Inflammatory macrophage treated with lipopolysaccharide for 1 hour (primary cell): ENCODE data around the gene DCDC1.
A peak's percentile ranks its signal among the peaks of the same experiment; 100 is the strongest.

Source experiments
- DNase-seq, 2 donors: peaks; one replicate each; pipeline ENCODE4 v3.0.0-alpha.2; 2020 to 2022

The DCDC1 gene

GRCh38 chr11:31199378-31199777, 170.2 kb downstream of the DCDC1 start:
- DNase-seq: no peak

GRCh38 chr11:31173926-31174680, 195.4 kb downstream of the DCDC1 start:
- no peak for DNase-seq

- no peak for DNase-seq
Observed at GRCh38 chr11:31160504-31161422, 208.8 kb downstream of the DCDC1 start.

DNA sequence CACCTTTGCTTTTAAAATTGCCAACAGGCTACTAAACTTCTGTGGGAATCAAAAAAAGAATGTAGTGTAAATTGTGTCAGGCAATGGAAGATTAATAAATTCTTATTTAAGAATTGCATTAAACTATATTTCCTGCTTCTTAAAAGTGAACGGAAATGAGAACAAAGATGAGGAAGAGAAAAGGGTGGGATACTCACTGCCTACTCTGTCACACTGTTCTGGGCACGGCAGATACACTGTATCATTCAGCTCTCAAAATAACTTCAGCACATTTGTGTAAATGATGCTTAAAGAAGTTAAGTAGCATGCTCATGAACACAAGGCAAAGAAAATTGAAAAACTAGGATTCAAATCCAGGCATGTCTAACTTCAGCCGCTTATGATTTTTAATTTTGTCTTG, 218.7 kb downstream of the DCDC1 start:
- no peak for DNase-seq

GRCh38 chr11:31150011-31150410, 219.5 kb downstream of the DCDC1 start:
- no peak for DNase-seq

- DNase-seq: no peak
Observed at GRCh38 chr11:31141789-31142188, 227.8 kb downstream of the DCDC1 start.

- DNase-seq: no peak
Observed at GRCh38 chr11:31139479-31139878, 230.1 kb downstream of the DCDC1 start.

DNA sequence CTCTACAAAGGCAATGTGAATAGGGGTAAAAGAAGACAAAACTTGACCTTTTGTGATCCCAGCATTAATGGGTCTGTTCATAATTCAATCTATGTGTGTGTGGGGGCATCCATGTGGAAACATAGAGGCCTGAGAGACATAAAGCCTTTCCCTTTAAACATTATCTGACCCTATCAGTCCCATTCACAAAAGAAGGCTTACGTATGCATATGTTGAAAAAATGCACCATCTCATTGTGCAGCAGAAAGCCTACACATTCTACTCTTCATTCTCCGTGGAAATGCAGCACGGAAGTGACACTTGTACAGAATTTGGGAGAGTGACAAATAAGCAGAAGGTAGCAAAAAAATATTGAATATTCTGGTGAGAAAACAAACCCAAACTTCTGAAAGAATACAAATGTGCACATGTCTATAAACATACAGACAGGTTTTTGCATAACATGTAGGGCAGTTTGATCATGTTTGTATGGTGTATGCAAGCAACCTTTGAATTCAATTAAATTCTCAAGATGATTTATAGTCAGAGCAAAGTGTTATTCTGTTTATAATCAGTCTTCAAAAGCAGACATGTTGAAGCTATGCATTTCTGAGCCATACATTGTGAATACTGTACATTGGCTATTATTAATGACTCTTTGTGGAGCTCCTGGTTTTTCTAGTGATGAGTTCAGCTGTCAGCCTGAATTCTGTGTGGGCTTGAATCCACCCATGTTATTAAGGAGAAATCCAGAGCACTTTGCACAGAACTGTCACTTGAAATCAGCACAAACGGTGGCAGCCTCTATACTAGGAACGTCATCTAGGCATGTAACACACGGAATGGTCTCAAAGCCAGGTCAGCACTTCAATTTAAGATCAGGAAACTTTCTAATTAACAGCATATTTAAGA, 236.8 kb downstream of the DCDC1 start:
- no peak for DNase-seq

DNA sequence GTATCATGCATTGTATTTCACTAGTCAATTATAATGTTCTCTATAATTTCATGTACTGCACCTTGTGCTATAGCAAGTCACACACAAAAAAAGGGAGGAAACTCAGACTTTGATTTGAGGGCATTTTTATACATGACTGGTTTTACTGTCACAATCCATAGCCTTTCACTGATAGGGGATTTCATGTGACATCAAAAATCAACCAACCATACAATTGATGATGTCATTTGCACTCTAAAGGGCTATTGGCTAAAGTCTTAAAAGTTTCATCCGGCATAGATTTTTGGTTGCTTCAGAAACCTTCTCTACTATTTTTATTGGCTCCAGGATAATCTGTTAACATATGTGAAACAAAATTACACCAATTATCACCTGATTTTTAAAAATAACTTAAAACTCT, 237.8 kb downstream of the DCDC1 start:
- no peak for DNase-seq

GRCh38 chr11:31127290-31127689, 242.2 kb downstream of the DCDC1 start:
- DNase-seq: no peak

DNA sequence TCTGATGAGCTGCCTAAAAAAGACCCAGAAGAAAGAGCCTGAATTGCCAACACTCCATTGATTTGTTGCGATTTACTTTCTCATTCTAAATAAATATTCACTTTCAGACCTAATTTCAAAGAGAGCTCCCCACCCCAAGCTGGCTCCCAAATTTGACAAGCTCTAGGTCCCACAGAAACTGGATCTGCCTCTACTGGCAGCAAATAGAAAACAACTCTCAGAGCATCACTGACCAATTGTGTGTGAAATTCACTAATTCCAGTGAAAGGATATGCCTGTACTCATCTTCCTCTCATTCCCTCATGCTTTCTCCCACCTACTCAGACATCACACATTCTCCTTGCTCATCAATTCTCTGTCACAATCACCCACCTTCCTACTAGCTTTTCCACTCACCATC, 249.1 kb downstream of the DCDC1 start:
- no peak for DNase-seq

GRCh38 chr11:31118566-31118965, 251.0 kb downstream of the DCDC1 start:
- no peak for DNase-seq

- no peak for DNase-seq
Observed at GRCh38 chr11:31117038-31117437, 252.5 kb downstream of the DCDC1 start.

- no peak for DNase-seq
Observed at GRCh38 chr11:31114442-31114841, 255.1 kb downstream of the DCDC1 start.

- DNase-seq: no peak
Observed at GRCh38 chr11:31110830-31111229, 258.7 kb downstream of the DCDC1 start.

DNA sequence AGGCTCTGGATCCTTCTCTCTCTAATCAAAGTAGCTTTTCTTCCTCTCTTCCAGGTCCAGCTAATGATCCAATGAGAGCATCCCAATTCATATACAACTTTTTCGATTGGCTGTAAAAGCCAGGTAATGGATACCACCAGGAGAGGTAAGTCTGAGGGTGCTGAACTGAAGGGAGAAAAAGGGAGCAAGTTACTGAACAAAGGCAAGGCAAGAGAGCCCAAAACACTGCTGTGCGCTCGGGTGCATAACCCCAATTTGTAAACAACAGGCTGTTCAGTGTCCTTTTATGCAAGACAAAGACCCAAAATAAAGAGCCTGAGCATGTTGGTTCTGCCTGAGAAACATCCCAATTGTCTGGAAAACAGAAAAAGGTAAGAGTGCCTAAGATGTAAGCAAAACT, 260.1 kb downstream of the DCDC1 start:
- DNase-seq: no peak

- no peak for DNase-seq
Observed at GRCh38 chr11:31107649-31108048, 261.9 kb downstream of the DCDC1 start.

DNA sequence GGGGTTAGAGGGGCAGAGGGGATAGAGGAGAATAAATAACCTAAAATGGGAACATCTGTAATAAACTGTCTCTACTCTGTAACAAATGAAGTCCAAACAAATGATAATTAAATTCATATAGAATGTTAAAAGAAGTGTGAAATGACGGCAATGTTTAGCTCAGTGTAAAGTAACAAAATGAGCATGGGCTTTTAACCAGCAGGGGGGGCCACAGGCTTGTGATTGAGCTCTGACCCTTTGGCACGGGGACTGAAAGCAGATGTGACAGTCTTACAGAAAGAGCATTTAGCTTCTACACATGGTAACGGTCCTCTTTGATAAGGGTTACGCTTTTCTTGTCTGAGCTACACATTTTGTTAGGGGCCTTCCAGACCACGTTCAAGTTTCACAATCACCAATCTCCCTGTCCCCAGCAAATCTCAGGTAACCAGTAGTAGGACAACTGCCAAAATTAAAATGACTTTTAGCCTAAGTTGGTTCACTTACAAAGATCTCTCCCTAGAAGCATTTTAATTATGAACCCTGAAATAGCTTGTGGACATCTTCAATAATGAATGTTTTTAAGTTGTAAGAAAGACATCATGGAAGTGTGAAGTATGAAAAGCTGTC, 262.5 kb downstream of the DCDC1 start:
- DNase-seq: peak; percentile 9 to 60

DNA sequence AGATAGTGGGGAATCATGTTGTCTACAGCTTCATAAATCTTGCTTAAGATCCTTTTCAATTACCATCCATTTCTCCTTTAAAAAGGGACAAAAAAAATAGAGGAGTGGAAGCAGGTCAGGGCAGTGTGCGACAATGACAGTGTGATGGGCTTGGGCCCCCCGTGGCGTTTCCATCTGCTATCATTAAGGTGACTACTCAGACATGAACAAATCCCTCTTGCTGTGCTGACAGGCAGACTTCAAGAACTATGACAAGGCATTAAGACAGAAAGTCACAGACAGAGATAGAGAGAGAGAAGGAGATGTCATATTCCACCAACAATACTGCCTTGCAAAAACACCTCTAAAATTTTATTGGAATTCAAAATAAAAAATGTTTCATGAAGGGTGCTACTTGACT, 263.2 kb downstream of the DCDC1 start:
- DNase-seq: no peak

DNA sequence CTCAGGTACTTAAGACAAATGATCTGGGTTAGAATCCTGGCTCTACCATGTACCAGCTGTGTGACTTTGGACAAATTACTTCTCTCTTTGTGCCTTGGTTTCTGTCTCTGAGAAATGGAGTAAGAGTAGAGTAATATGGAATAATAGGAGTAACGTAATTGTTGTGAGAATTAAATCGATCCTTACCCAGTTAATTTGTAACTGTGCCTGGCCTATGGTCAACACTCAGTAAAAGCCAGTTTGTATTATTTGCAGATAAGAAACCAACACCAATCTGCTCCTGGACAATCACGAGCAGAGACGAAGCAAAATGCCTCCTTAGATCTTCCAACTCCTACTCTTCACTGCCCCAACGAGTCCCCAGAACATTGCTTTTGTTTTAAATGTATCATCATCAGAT, 266.7 kb downstream of the DCDC1 start:
- no peak for DNase-seq

GRCh38 chr11:31102316-31102715, 267.2 kb downstream of the DCDC1 start:
- DNase-seq: no peak

DNA sequence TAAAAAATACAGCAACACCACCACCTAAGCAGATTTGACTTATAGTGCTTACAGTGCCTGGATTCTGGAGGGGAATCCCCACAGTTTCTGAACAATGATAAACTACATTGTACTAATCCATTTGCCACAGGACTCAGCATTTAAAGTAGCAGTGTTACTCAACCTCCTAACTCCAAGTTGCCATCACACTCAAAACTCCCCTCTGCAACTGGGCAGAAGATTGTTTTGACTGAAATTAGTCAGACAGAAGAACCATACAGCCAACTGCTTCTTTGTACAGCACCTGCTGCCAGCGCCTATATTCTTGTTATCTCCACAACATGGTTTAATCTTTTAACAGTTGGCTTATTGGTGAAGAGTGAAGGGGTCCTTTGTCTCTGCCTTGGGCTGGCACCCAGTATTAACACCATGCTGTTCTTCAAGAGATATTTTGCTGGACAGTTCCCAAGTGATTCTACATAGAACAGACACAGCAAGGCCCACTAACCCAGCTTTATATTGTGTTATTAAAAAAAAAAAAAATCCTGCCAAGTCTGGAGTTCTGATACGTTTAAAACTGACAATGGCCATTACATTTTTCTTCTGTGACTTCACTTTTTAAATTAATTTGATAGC, 273.2 kb downstream of the DCDC1 start:
- no peak for DNase-seq
